ENCODE results near the gene CFAP99. TPM values are rescaled to one million over a fixed set of nuclear protein-coding genes. Genes with fewer than 3 reads are reported as not detected.

The CFAP99 gene
- total and polyA plus RNA-seq, 2 of the 4 experiments (the other 2 are of a cell fraction): not detected

- Histone ChIP-seq H3K79me1 (ENCODE audit: low read depth in 1 of 2, low read length in 2 of 2) (peaks cover 2 to 77% of the 10 kb centered on the region in 2 experiments), H2AFZ (replicated peaks; ENCODE audit: low read length, poor library complexity) (no peak overlapping the region), H3K27ac (ENCODE audit: insufficient read depth, low read length) (no peak overlapping the region), H2AK9ac (replicated peaks; ENCODE audit: low read depth, low read length, poor library complexity) (no peak overlapping the region), H4K91ac (ENCODE audit: insufficient read depth, low read depth, low read length) (no peak overlapping the region), H3K9me3 (ENCODE audit: control insufficient read depth, insufficient read depth, low read length) (no peaks in the 10 kb centered on the region), H3K14ac (replicated peaks; ENCODE audit: low read depth, low read length) (no peak overlapping the region), H2BK5ac (ENCODE audit: low read depth, low read length, poor library complexity, severe bottlenecking) (no peak overlapping the region), H3K9ac (ENCODE audit: low read depth, low read length) (no peak overlapping the region), H2BK15ac (ENCODE audit: low read depth, low read length) (no peak overlapping the region), H3K23ac (ENCODE audit: low read depth, low read length) (no peak overlapping the region), H3K27me3 (ENCODE audit: control insufficient read depth, insufficient read depth, low read length) (no peaks in the 10 kb centered on the region), H3K56ac (ENCODE audit: extremely low read depth, insufficient read depth, low read length) (no peak overlapping the region), H2BK120ac (ENCODE audit: low read depth, low read length) (no peak overlapping the region), H4K8ac (ENCODE audit: low read depth in 2 of 2, low read length in 2 of 2) (no peak overlapping the region), H3K4me3 (ENCODE audit: insufficient read depth, low read depth, low read length) (no peak overlapping the region), H3K36me3 (ENCODE audit: control insufficient read depth, insufficient read depth, low read length) (peaks cover 6% of the 10 kb centered on the region; the same call in 1 of the 2 replicates), H3K4me2 (ENCODE audit: low read depth, low read length) (no peak overlapping the region), H3K4ac (ENCODE audit: low read depth, low read length) (no peak overlapping the region), H3K9me1 (ENCODE audit: insufficient read depth, low read length) (peaks cover 44% of the 10 kb centered on the region), H2BK20ac (ENCODE audit: low read depth, low read length) (no peak overlapping the region), H2AK5ac (ENCODE audit: low read depth, low read length) (no peak overlapping the region), H3K18ac (ENCODE audit: low read depth, low read length) (no peak overlapping the region), H4K5ac (ENCODE audit: low read depth, low read length) (no peak overlapping the region), H3K4me1 (ENCODE audit: control insufficient read depth, insufficient read depth, low read length) (peaks cover 3% of the 10 kb centered on the region; the same call in 1 of the 2 replicates), H4K20me1 (ENCODE audit: insufficient read depth, low read length) (peaks cover 99% of the 10 kb centered on the region)
- peak; percentile 41 for ATAC-seq (ENCODE audit: low read depth)
- TF ChIP-seq MXI1 (IDR thresholded peaks at IDR 0.05; ENCODE audit: borderline replicate concordance, low read depth, low read length) (no peak), CEBPB (IDR thresholded peaks at IDR 0.05; ENCODE audit: low read depth, low read length) (no peak), SMC3 (IDR thresholded peaks at IDR 0.05; ENCODE audit: low read depth, low read length) (no peak), CHD1 (IDR thresholded peaks at IDR 0.05; ENCODE audit: low read depth, low read length) (no peak), MAZ (IDR thresholded peaks at IDR 0.05; ENCODE audit: borderline replicate concordance, low read depth, low read length) (no peak), POLR2A (IDR thresholded peaks at IDR 0.05; ENCODE audit: low read depth, low read length) (no peak), RAD21 (IDR thresholded peaks at IDR 0.05; ENCODE audit: low read length) (no peak)
- in situ Hi-C loops (cut with MboI; ENCODE audit: low sequenced_read_pairs) (no loop called here), intact Hi-C loops (cut with micrococcal nuclease) (no loop called here), dilution Hi-C loops (cut with HindIII; ENCODE audit: low sequenced_read_pairs, unreplicated experiment) (no loop called here)
- ChIA-PET CTCF (no interaction called here), POLR2A (ENCODE audit: unreplicated experiment) (no interaction called here)
- DNase-seq: peak; percentile 35
- no TSS peak for BruUV-seq (replicated peaks)
- no CpG with 5 or more reads among the region's 3 CpGs for WGBS, 2 experiments (ENCODE audit: extremely low coverage in 2 of 2, insufficient read length in 1 of 2)
Measured at GRCh38 chr4:2482693-2483092, 63.9 kb downstream of the CFAP99 start.

Measured in IMR-90 (cell line).